Activated naive CD4-positive, alpha-beta T cell treated with anti-CD3 and anti-CD28 coated beads for 36 hours (primary cell): ENCODE measurements around the gene CEP152. TPM values are rescaled to one million over a fixed set of nuclear protein-coding genes. Genes with fewer than 3 reads are reported as not detected.

ENCODE experiments used
- CTCF ChIA-PET: fragments of 350-600 bp; sonication (Branson Sonifier 250); formaldehyde crosslinking; loops from one replicate; lab custom pipeline; 2021; ENCODE audit warnings: antibody characterized with exemption; lab: Charles Lee
- DNase-seq: peaks from one replicate; pipeline ENCODE4 v3.0.0-alpha.2; 2020
- H3K27ac Mint-ChIP-seq: one replicate; pipeline ENCODE4 v1.8.0; 2021; ENCODE audit warnings: mild to moderate bottlenecking, mixed read lengths
- H3K27me3 Mint-ChIP-seq: one replicate; pipeline ENCODE4 v1.8.0; 2021; ENCODE audit warnings: low read depth, mixed read lengths
- H3K36me3 Mint-ChIP-seq: one replicate; pipeline ENCODE4 v1.8.0; 2021; ENCODE audit warnings: low read depth, mixed read lengths
- H3K4me1 Mint-ChIP-seq: one replicate; pipeline ENCODE4 v1.8.0; 2021; ENCODE audit warnings: low read depth, mixed read lengths
- H3K4me3 Mint-ChIP-seq: one replicate; pipeline ENCODE4 v1.8.0; 2021; ENCODE audit warnings: mild to moderate bottlenecking, moderate library complexity, mixed read lengths
- H3K9me3 Mint-ChIP-seq: one replicate; pipeline ENCODE4 v1.8.0; 2021; ENCODE audit warnings: mixed read lengths
- intact Hi-C: fragments of 100-400 bp; cut with micrococcal nuclease; formaldehyde crosslinking; loops from one replicate; pipeline ENCODE4 v1.15.1; 2023
- total RNA-seq, 2 experiments: library from RNA; stranded (reverse); gene quantifications; one replicate each; pipeline ENCODE4 v1.2.3, GENCODE V29; 2021

The CEP152 gene
- total RNA-seq, 2 experiments from 2014 or later, result 55.1 to 62.0 TPM

DNA sequence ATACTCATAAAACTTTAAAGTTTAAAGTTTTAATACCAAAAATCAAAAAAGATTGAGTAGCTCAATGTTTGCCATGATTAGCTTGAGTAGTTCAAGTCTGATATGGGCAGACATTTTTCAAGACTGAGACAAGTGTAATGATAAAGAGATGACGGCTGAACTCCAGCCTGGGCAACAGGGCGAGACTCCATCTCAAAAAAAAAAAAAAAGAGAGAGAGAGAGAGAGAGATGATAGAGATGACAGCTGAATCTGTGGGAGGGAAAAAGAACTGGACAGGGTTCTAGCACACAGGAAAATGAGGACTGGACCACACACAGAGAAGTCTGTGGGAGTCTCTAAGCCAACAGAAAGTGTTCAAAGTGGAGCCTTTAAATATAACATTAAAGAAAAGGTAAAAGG is 25.2 kb downstream of the CEP152 start:
- Mint-ChIP-seq H3K36me3 (peaks cover 64% of the 10 kb centered on the region), H3K4me3 (no peak overlapping the region), H3K27ac (no peak overlapping the region), H3K4me1 (no peaks in the 10 kb centered on the region), H3K27me3 (no peaks in the 10 kb centered on the region), H3K9me3 (no peaks in the 10 kb centered on the region)
- DNase-seq, result no peak
- CTCF ChIA-PET, result interaction anchor here (0.7 kb wide), 1 partner anchor 1352 kb away, joined by 3 read pairs; no protein-coding TSS in a partner anchor
- intact Hi-C loops, result no loop called here

DNA sequence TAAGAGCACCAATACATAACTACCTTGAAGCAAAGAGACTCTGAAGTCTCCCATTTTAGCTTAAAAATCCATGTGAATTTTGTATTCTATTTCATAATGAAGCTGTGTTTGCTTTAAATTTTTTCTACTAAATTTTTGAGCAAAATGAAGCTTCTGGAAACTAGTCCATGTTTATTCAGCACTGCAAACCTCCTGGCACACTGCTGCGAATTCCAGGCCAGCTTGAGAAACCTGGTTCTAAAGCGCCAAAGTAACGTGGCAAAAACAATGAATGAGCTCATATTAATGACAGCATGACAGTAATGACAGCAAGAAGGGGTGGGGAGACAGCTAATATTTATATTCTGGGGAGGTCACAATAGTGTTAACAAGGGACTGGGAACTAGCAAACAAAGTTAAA is 25.7 kb downstream of the CEP152 start:
- no peaks in the 10 kb centered on the region for H3K4me1 Mint-ChIP-seq
- H3K36me3 Mint-ChIP-seq, result peaks cover 63% of the 10 kb centered on the region
- no peaks in the 10 kb centered on the region for H3K9me3 Mint-ChIP-seq

DNA sequence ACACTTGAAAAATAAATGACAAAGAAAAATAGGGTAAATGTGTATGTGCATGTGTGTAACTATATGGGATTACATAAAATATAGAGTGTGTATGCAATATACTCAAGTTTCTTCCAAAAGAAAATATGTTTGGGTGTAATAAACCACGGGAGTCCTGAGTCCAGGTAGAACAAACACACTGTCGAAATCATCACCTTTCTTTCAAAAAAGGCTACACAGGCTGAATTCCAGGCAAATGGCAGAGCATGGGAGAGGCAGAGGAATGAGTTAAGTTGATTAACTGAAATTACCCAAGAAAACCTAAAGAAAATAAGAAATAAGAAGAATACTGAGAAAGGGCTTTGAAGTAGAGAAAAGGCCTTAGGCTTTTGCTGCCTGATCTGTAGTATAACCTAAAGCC is 26.1 kb downstream of the CEP152 start:
- Mint-ChIP-seq H3K4me3 (no peak overlapping the region), H3K4me1 (no peaks in the 10 kb centered on the region), H3K36me3 (peaks cover 61% of the 10 kb centered on the region), H3K27me3 (no peaks in the 10 kb centered on the region), H3K27ac (no peak overlapping the region), H3K9me3 (no peaks in the 10 kb centered on the region)
- no peak for DNase-seq
- CTCF ChIA-PET, result no interaction called here
- intact Hi-C loops, result no loop called here

More for the DNA sequence above, 25.7 kb downstream of the CEP152 start:
- intact Hi-C loops, result no loop called here
- no peak for DNase-seq
- CTCF ChIA-PET, result no interaction called here
- no peaks in the 10 kb centered on the region for H3K27me3 Mint-ChIP-seq
- H3K27ac Mint-ChIP-seq, result no peak overlapping the region
- no peak overlapping the region for H3K4me3 Mint-ChIP-seq

DNA sequence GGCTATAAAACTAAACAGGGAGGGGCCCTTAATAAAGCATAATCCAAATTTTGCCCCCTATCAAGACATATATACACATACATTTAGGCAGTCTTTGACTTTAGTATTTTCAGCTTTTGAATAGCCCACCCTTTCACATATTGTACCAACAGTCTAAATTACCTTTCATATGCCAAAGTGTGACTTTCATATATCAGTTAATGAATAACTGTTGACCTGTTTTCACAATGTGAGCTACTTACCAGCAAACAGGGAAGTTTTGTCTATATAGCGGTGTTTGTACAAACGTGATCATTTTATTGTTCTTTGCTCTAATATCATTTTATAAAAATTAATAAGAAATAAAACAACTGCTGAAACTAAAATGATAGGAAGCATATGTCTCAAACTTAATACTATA is 28.0 kb downstream of the CEP152 start:
- H3K4me3 Mint-ChIP-seq, result no peak overlapping the region
- H3K9me3 Mint-ChIP-seq, result no peaks in the 10 kb centered on the region
- H3K4me1 Mint-ChIP-seq, result no peaks in the 10 kb centered on the region
- CTCF ChIA-PET, result no interaction called here
- no peaks in the 10 kb centered on the region for H3K27me3 Mint-ChIP-seq
- peaks cover 50% of the 10 kb centered on the region for H3K36me3 Mint-ChIP-seq
- intact Hi-C loops, result no loop called here
- no peak for DNase-seq
- H3K27ac Mint-ChIP-seq, result no peak overlapping the region

DNA sequence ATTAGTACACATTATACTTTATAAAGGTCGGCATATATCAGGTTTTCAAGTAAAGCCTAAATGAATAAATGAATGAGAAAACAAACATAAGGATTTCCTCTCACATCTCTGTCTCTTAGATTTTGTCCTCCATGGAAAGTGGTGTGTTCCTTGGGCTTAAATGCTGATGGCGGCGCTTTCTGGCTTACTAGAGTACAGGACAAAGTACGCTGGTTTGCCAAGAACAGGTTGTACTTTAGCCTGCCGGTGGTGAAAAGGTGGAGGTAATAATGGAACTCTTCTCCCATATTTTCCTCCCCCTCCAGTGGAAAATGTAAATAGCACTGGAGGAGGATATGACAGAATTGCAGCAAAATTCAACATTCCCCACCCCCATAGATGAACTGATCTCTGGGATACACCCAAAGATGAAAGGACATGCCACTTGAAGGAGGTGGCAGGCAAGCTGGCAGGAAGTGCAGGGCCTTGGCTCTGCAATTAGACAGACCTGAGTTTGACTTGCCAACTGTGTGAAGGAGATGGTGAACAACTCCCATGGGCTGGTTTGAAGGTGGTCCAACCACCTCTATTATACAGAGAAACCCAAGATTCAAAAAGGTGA is 29.3 kb downstream of the CEP152 start:
- CTCF ChIA-PET, result no interaction called here
- intact Hi-C loops, result no loop called here
- H3K27ac Mint-ChIP-seq, result no peak overlapping the region

DNA sequence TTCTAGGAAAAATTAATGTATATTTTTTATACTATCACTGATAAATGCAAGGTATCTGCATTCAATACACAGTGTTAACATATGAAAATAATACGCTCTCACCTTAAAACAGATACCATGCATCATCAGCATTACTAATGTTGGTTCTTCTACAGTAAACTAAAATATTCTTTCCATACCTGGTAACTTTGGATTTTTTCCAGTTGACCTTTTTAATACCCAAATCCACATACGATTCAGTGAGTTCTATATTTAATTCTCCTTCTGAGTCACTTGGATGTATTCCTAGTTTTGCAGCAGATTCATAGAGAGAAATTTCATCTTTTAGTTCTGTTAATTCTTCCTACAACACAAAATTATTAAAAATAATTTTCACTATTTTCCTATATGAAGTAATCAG is 29.9 kb downstream of the CEP152 start:
- Mint-ChIP-seq H3K27me3 (no peaks in the 10 kb centered on the region), H3K4me3 (no peak overlapping the region), H3K9me3 (no peaks in the 10 kb centered on the region), H3K4me1 (no peaks in the 10 kb centered on the region), H3K36me3 (peaks cover 46% of the 10 kb centered on the region), H3K27ac (no peak overlapping the region)
- CTCF ChIA-PET, result no interaction called here
- intact Hi-C loops, result no loop called here
- DNase-seq, result no peak

More for the DNA sequence above, 29.3 kb downstream of the CEP152 start:
- Mint-ChIP-seq H3K27me3 (no peaks in the 10 kb centered on the region), H3K4me3 (no peak overlapping the region), H3K4me1 (no peaks in the 10 kb centered on the region), H3K9me3 (no peaks in the 10 kb centered on the region), H3K36me3 (peaks cover 48% of the 10 kb centered on the region)
- DNase-seq, result no peak

DNA sequence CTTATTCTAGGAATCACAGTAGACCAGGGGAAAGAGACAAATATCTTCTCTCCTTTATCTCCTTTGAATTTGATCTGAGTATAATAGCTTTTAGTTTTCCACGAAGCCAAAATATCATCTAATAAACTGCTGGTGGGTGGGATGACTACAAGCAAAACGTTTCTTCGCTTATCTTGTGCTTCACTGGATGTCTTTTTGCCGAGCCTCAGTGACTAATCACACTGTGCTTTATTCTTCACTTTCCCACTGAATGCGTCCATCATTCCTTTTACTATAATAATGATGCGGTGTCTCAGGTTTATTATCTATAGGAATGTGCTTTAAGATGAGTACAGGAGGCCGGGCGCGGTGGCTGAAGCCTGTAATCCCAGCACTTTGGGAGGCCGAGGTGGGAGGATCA is 32.5 kb downstream of the CEP152 start:
- Mint-ChIP-seq H3K27me3 (no peaks in the 10 kb centered on the region), H3K4me3 (no peak overlapping the region), H3K36me3 (peaks cover 46% of the 10 kb centered on the region), H3K4me1 (no peaks in the 10 kb centered on the region), H3K9me3 (peaks cover 3% of the 10 kb centered on the region), H3K27ac (no peak overlapping the region)
- CTCF ChIA-PET, result interaction anchor here (0.8 kb wide), 1 partner anchor 138 kb away, joined by 3 read pairs; no protein-coding TSS in a partner anchor
- DNase-seq, result no peak
- intact Hi-C loops, result no loop called here

DNA sequence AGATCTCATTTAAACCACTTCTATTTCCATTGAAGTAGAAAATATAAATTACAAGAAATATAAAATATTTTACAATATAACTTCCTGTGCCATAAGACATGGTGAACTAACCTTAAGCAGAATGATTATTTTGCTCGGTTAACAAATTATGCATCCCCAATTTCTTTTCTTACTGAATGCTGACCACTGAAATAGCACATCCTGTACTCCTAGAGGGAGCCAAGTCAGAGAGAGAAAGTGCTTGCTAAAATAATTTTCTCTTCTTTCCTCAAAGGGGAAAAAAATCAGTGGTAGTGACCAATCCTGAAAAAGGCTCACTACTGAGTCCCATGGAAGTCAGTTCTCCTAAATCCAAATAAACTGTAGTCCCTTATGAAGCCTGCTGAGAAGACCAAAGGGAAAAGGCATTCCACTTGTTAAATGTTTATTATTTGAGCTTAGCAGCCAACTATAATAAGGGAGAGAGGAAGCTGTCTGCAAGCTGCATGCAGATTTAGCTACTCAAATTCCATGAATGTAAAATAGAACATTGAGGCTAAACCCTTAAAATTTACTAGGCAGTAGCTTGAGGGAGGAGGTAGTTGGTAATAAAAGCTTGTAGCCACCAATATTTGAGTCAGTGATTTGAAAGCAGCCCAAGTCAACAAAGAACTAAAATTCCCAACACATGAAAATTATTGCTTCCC is 33.1 kb downstream of the CEP152 start:
- Mint-ChIP-seq H3K4me1 (no peaks in the 10 kb centered on the region), H3K9me3 (peaks cover 3% of the 10 kb centered on the region), H3K27me3 (no peaks in the 10 kb centered on the region), H3K27ac (no peak overlapping the region), H3K4me3 (no peak overlapping the region), H3K36me3 (peaks cover 50% of the 10 kb centered on the region)
- no peak for DNase-seq
- intact Hi-C loops, result no loop called here
- CTCF ChIA-PET, result interaction anchor here (0.8 kb wide), 1 partner anchor 138 kb away, joined by 3 read pairs; no protein-coding TSS in a partner anchor

DNA sequence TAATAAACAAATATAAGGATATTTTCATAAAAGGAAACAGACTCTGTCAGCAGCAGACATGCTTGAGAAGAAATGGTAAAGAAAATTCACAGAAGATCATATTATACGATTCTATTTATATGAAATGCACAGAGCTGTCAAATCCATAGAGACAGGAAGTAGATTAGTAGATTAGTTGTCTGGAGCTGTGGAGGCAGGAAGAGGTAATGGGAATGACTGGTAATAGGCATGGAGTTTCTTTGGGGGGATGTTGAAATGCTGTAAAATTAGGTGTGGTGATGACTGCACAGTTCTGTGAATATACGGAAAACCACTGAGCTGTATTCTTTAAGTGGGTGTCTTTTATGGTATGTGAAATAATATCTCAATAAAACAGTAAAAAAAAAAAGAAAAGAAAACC is 35.3 kb downstream of the CEP152 start:
- Mint-ChIP-seq H3K27me3 (no peaks in the 10 kb centered on the region), H3K4me3 (no peak overlapping the region), H3K27ac (no peak overlapping the region), H3K4me1 (peaks cover 2% of the 10 kb centered on the region), H3K36me3 (peaks cover 42% of the 10 kb centered on the region), H3K9me3 (peaks cover 3% of the 10 kb centered on the region)
- no peak for DNase-seq
- CTCF ChIA-PET, result interaction anchor here (0.7 kb wide), 1 partner anchor 66 kb away, joined by 4 read pairs; no protein-coding TSS in a partner anchor
- intact Hi-C loops, result no loop called here

DNA sequence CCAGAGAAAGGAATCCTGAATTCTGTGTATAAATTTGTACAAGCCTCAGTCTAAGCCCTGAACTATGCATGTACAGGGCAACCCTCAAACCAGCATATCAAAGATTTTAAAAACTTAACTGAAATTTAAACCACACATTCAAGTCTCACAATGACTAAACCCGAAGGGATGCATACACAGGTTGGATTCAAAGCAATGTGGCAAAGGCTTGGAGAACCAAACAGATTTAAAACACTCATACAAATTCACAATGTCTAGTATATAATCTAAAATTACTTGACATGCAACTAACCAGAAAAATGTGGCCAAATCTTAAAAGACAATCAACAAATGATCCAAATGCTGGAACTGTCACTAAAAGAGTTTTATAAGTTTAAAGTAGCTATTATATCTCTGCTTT is 36.4 kb downstream of the CEP152 start:
- intact Hi-C loops, result no loop called here
- H3K27me3 Mint-ChIP-seq, result no peaks in the 10 kb centered on the region
- H3K27ac Mint-ChIP-seq, result no peak overlapping the region
- peaks cover 44% of the 10 kb centered on the region for H3K36me3 Mint-ChIP-seq
- H3K4me3 Mint-ChIP-seq, result no peak overlapping the region
- peaks cover 3% of the 10 kb centered on the region for H3K9me3 Mint-ChIP-seq
- DNase-seq, result no peak
- CTCF ChIA-PET, result no interaction called here
- peaks cover 2% of the 10 kb centered on the region for H3K4me1 Mint-ChIP-seq

DNA sequence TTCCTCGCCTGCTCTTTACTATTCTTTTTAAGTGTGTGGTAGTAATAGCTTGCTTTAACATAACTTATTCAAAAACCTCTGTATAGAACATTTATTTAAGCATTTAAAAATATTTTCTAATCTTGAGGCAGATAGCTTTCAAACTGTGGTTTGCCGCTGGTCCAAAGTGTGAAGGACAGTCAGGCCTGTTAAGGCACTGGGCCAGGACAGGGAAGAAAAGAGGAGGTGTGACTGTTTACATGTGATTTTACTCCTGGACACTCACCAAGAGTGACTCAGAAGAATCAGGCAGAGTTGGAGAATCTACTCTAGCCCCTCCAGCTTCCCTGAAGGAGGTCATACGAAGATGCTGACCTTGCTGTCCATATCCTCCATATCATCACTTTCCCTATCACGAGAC is 44.7 kb downstream of the CEP152 start:
- CTCF ChIA-PET, result interaction anchor here (1.0 kb wide), 1 partner anchor 41 kb away, joined by 3 read pairs; no protein-coding TSS in a partner anchor
- H3K4me1 Mint-ChIP-seq, result peaks cover 2% of the 10 kb centered on the region
- H3K36me3 Mint-ChIP-seq, result peaks cover 57% of the 10 kb centered on the region
- H3K27ac Mint-ChIP-seq, result no peak overlapping the region
- no peak for DNase-seq
- no peaks in the 10 kb centered on the region for H3K27me3 Mint-ChIP-seq
- intact Hi-C loops, result no loop called here
- no peaks in the 10 kb centered on the region for H3K9me3 Mint-ChIP-seq
- H3K4me3 Mint-ChIP-seq, result no peak overlapping the region

DNA sequence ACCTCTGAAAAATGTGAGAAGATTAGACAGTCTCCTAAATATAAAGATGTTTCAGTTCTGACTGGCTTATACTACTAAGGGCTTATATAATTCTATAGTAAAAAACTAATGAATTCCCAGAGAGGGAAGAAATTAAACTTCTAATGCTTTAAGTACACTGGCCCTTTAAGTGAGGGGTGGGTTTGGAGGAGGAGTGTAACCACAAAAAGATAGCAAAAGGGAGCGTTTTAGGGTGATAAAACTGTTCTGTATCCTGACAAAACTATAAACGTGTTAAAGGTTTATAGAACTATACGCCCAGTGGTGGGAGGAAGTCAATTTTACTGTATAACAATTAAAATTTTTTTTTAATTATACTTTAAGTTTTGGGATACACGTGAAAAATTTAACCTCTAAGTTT is 45.8 kb downstream of the CEP152 start:
- intact Hi-C loops, result no loop called here
- Mint-ChIP-seq H3K4me1 (no peaks in the 10 kb centered on the region), H3K27me3 (no peaks in the 10 kb centered on the region), H3K36me3 (peaks cover 55% of the 10 kb centered on the region), H3K4me3 (no peak overlapping the region), H3K27ac (no peak overlapping the region), H3K9me3 (no peaks in the 10 kb centered on the region)
- no peak for DNase-seq
- CTCF ChIA-PET, result no interaction called here
